Parathyroid adenoma (tissue), 2 donors: ENCODE data around the gene SNRNP48.

Experiments
- H2AFZ ChIP-seq: fragments of 300-600 bp; sonication (generic); one replicate; pipeline ENCODE4 v1.7.0; 2017; ENCODE audit warnings: antibody characterized with exemption, mild to moderate bottlenecking
- H3K27ac ChIP-seq: fragments of 300-600 bp; sonication (generic); one replicate; pipeline ENCODE4 v1.7.0; 2017
- H3K27me3 ChIP-seq: fragments of 300-600 bp; sonication (generic); one replicate; pipeline ENCODE4 v1.7.0; 2017; ENCODE audit warnings: low read length; ENCODE audit not compliant: control insufficient read depth, insufficient read depth
- H3K36me3 ChIP-seq: fragments of 300-600 bp; sonication (generic); one replicate; pipeline ENCODE4 v1.7.0; 2017; ENCODE audit warnings: low read length; ENCODE audit not compliant: control insufficient read depth, insufficient read depth
- H3K4me1 ChIP-seq: fragments of 300-600 bp; sonication (generic); one replicate; pipeline ENCODE4 v1.7.0; 2017; ENCODE audit warnings: control low read depth
- H3K4me2 ChIP-seq: fragments of 300-600 bp; sonication (generic); one replicate; pipeline ENCODE4 v1.7.0; 2017; ENCODE audit warnings: low read length
- H3K4me3 ChIP-seq: fragments of 300-600 bp; sonication (generic); one replicate; pipeline ENCODE4 v1.7.0; 2017; ENCODE audit warnings: low read depth, low read length
- H3K79me2 ChIP-seq: fragments of 300-600 bp; sonication (generic); one replicate; pipeline ENCODE4 v1.7.0; 2017; ENCODE audit warnings: control low read depth
- H3K9ac ChIP-seq: fragments of 300-600 bp; sonication (generic); one replicate; pipeline ENCODE4 v1.7.0; 2017; ENCODE audit warnings: mild to moderate bottlenecking
- H3K9me3 ChIP-seq: fragments of 300-600 bp; sonication (generic); one replicate; pipeline ENCODE4 v1.7.0; 2017; ENCODE audit warnings: low read length; ENCODE audit not compliant: control insufficient read depth
- CTCF ChIP-seq: fragments of 300-600 bp; sonication (generic); IDR thresholded peaks from one replicate; pipeline ENCODE4 v1.7.0; 2017; ENCODE audit warnings: antibody characterized with exemption, mild to moderate bottlenecking
- donor health status: primary hyperparathyroidism.

The SNRNP48 gene

GRCh38 chr6:7661364-7661763 lies 71.4 kb downstream of the SNRNP48 start:
- no peak overlapping the region for H3K4me3 ChIP-seq
- no peak overlapping the region for H3K4me2 ChIP-seq
- no peaks in the 10 kb centered on the region for H3K79me2 ChIP-seq
- no peaks in the 10 kb centered on the region for H3K27me3 ChIP-seq
- H2AFZ ChIP-seq, result no peak overlapping the region
- H3K9ac ChIP-seq, result no peak overlapping the region
- H3K9me3 ChIP-seq, result no peaks in the 10 kb centered on the region
- H3K36me3 ChIP-seq, result no peaks in the 10 kb centered on the region
- TF ChIP-seq CTCF, result no peak
- no peak overlapping the region for H3K27ac ChIP-seq
- H3K4me1 ChIP-seq, result no peaks in the 10 kb centered on the region
